C1 segment of cervical spinal cord (tissue), 14 donors: Measurements from ENCODE around the gene SUN2.
A peak's percentile ranks its signal among the peaks of the same experiment; 100 is the strongest.

Experiments
- DNase-seq, 14 donors: peaks; one replicate each; lab custom pipeline; 2025; lab: John Stamatoyannopoulos, UW

SUN2 gene

GRCh38 chr22:38777087-38777671 lies 21.4 kb upstream of the SUN2 start:
- peak in 1 of 14 donors; percentile 21 for DNase-seq

GRCh38 chr22:38776086-38776485 lies 20.3 kb upstream of the SUN2 start:
- DNase-seq: no peak

DNA sequence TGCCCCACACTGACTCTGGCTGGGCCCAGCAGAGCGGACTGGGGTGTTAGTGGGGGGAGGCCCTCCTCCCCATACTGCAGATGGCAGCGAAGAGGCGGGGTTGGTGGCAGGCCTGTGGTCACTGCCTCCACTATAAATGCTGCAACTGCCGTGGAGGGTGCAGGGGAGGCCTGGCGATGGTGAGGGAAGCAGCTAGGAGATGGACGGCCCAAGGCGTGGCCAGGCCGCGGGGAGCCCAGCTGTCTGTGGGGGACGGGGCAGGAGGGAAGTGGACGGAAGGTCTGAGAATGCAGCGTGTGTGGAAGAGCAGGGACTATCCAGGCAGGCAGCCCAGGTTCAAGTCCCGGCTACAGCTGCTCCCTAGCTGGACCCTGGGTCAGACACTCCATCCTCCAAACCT lies 19.9 kb upstream of the SUN2 start:
- no peak for DNase-seq

- DNase-seq: no peak
Measured at GRCh38 chr22:38774496-38775166, 18.8 kb upstream of the SUN2 start.

- DNase-seq: no peak
Measured at GRCh38 chr22:38773363-38773946, 17.7 kb upstream of the SUN2 start.

DNA sequence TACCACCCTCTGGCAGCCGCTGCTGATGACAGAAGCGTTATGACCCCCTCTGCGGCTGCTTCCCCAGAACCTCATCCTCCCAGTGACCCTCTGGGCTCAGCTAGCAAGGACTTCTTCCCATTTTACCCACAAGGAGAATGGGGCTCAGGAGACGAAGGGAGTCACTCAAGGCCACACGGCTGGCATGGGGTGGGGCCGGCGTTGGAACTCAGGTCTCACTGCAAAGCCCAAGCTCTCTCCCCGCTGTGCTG lies 16.8 kb upstream of the SUN2 start:
- no peak for DNase-seq

DNA sequence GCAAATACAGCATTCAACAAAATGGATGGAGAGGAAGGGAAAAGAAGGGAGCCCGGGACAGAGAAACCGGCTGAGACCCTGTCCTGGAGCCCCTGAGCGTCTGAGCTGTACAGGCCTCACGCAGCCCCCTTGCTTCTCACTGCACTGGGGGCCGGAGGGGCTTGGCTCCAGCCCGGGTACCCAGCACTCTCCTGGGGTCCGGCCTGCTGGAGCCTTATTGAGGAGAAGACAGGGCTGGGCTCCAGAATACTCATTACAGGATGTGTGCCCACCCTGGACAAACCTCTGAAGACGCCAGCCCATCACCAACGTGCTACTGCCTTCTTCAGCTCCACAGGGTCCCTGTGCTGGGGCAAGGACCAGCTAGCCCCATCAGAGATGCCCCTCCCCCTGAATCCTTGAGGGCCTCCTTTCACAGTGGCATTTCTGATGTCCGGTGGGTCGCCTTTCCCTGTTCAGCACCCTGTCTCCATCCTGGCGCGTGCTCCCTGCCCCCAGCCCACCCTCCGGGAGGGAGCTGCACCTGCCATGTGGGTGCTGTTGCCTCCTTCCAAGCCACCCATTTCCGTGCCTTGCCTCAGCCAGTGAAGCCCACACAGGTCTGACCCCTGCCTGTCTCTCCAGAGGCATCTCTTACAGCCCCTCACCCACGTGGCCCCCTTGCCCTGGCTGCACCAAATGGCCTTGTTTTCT lies 14.6 kb upstream of the SUN2 start:
- no peak for DNase-seq

GRCh38 chr22:38768036-38768435 lies 12.2 kb upstream of the SUN2 start:
- no peak for DNase-seq

DNA sequence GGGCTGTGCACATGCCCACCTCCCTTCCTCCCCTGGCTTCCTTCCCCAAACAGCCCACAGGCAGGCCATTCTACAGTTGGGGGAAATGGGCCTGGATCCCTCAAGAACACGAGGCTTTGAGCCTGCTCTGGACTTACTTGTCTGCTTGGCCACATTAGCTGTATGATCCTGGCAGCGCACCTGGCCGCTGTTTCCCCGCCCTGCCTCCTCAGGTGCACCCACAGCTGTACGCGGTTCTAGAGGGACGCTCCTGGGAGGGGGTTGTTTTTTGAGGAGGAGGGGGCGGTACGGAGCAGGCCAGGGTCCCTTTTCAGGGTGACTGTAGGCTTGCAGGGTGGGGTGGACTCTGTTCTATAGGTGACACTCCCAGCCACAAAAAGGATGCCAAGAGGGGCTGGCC lies 11.5 kb upstream of the SUN2 start:
- no peak for DNase-seq

GRCh38 chr22:38766076-38766777 lies 10.4 kb upstream of the SUN2 start:
- DNase-seq: peak in 9 of 14 donors; percentile 19 to 74 (median 55)

DNA sequence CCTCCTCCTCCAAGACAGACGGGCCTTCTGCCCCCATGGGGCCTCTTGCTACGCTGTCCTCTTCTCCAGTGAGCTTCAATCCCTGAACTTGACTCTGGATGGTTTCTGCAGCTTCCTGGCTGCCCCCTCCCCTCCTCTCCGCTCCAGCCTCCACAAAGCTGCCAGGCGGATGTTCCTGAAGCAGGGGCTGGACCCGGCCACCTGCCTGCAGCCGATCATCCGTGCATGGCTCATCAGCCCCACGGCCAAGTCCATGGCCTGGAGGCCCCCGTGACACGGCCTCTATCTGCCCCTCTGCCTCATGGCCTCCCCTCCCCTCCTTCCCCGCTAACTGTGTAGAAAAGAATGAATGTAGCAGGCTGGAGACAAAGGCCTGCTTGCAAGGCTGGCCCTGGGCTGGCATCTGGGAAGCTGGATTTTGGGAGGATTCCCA lies 6.8 kb upstream of the SUN2 start:
- DNase-seq: peak in 2 of 14 donors; percentile 33 to 46

GRCh38 chr22:38761202-38762162 lies 5.7 kb upstream of the SUN2 start:
- DNase-seq: no peak

DNA sequence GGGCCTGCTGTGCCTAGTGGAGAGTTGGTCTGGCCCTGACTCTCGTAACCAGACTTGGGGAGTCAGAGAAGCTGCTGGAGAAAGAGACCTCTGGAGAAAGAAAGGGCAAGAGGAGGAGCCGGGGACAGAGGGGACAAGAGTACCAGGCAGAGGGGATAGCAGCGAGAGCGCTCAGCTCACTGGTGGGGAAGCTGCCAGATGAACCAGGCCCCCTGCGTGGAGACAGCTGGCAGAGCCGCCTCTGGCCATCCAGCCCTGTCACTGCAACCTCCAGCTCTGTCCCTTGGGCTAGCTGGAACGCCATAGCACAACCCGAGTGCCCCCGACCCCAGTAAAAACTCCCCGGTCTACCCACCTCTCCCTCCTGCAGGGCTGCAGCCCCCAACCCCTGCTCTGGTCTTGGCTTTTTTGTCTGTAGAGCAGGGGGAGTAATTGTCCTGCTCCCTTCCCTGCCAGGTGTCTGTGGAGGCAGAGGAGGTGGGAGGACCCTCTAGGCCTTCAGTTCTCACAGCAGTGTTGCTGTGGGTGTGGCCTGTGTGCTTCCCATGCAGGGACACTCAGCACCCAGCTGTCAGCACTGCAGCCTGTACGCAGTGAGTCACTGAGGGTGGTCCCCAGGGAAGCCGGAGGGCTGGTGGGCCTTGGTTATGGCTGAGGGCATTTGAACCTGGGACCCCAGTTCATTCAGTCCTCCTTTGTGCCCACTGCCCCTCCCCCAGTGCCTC lies 4.8 kb upstream of the SUN2 start:
- peak in 2 of 14 donors; percentile 24 to 33 for DNase-seq

DNA sequence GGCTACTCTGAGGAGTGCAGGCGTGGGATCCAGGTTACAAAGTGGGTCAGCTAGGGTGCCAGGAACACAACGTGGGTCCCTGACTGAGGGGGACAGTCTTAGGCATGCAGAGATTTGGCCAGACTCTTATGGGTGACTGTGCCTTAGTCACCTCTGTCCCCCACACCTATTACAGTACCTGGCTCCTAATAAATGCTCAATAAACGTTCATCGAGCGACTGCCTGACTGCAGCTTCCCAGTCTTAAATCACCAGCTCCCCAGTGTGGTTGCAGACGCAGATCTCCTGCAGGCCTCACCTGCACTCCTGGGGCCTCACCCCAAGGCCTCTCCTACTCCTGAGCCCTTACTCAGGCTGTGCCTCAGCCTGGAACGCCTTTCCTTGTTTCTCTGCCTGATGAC lies 3.2 kb upstream of the SUN2 start:
- DNase-seq: no peak

DNA sequence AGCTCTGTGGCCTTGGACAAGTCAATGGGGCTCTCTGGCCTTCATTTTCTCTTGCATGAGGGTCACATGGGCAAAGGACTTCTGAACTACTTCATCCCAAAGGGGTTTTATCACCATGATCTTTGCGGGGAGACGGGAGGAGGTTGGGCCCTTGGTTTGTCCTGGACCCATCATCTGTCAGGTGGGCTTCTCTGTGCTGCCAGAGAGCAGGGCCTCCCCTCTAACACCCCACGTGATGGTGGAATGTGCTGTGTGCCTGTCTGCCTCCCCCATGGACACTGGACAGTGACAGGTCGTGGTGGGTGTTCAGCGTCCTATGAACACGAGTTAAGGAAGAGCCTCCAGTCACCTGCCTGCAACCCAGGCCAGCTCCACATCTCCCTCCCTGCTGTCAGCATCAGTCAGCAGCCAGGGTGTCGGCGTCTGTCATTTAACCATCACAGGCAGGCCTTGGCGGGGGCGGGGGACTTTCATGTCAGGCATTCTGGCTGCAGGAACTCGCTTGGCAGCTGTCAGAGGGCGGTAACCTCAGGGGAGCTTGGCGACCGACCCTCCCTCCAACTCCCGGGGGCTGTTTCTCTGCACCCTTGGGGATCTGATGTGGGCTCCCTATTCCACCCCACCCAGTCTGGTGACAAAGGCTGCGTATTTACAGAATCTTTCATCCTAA lies 2.6 kb upstream of the SUN2 start:
- DNase-seq: no peak

DNA sequence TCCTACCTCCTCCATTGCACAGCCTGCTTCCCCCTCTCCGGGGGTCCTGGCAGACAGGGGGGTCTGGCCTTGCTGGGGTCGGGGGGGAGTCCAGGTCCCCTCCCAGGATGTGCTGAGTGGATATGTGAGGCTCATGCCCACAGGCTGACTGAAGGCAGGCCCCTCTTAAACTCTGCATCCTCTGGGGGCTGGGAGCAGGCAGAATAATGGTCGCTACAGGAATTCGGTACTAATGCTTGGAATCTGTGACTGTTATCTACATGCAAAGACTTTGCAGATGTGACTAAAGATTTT lies 1.6 kb upstream of the SUN2 start:
- no peak for DNase-seq

DNA sequence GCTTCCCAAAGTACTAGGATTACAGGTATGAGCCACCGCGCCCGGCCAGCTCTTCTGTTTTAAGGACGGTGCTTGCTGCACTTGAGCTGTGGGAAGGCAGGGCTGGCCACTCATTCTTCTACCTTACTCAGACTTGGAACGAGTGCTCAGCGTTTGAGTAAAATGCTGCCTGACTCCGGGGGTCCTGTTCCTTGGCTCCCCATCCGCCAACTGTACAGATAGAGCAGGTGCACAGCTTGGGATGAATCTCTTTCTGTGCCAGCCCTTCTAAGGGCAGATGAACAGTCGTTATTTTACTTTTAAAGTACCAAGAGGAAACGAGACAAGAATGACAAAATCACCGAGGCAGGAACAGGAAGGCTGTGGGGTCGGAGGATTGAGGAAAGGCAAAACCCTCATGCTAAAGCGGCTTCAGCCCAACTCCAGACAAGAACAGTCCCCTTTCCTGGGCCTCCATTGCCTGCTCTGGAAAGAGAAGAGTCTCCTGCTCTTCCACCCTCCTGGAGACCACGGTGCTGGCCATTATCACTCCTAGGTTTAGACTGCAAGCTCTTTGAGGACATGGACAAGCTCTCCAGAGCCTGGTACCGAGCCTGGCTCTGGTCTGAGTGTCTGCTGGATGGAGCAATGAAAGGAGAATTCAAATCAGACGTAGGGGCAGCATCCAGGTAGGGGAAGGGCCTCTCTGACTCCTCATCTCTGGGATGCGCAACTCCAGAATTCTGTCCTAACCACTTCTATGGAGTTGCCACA lies 1.1 kb upstream of the SUN2 start:
- DNase-seq: peak in 2 of 14 donors; percentile 31 to 52

DNA sequence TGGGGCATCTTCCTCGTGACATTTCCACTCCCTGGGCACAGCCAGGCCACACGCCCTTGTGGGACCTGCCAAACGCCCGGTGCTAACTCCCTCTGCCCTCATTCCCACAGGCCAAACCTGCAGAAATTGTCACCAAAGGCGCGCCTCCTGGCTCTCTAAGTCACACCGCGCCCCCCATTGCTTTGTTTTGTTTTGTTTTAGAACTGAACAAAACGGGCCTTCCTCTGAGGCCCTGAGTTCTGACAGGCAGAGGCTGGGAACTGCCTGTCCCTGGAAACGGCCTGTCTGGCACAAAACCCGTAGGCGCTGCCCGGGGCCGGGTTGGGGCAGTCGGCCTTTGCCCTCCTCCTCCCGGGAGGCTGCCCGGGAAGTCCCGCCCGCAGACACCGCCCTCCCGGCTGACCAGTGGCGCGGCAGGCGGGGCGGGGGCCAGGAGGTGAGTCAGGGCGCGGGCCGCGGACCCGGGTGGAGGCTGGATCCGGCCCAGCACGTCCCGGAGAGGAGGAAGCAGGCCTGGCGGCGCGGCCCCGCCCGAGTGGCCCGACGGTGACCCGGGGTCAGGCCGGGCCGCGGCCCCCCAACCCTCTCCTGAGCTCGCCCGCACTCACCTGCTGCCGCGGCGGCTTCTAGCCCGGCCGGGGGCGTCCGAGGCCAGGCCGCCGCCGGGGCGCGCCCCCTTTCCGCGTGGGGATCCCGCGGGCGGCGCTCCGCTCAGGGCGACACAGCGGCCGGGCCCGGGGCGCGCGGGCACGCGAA lies 465 bp downstream of the SUN2 start:
- peak; percentile 22 to 96 (median 78) for DNase-seq

GRCh38 chr22:38754751-38755154 lies 1.0 kb downstream of the SUN2 start:
- DNase-seq: peak in 1 of 14 donors; percentile 71
